ENCODE results near the gene CFAP61. TPM values are rescaled to one million over a fixed set of nuclear protein-coding genes. Genes with fewer than 3 reads are reported as not detected.

The CFAP61 gene
- total RNA-seq, 1 experiment from 2014 or later, result 0.28 TPM

DNA sequence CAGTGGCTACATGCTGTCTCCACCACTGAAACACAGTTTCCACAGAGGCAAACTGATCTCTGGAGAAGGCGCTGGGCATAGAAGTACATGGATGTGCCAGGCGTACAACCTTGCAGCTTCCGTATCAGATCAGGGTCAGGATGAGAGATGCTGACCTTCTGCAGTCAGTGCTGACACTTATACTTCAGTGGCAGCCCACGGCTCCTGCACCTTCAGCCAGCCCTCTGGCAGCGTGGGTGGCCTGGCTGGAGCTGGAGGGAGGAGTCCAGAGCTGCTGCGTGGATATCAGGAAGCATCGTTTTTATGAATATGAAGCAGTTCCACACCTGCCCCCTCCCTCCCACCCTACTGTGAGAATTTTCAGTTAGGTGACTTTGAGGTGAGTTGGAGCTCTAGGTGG, 149.3 kb downstream of the CFAP61 start:
- ChIA-PET POLR2A (no interaction called here), CTCF (no interaction called here)
- DNase-seq (ENCODE audit: low read depth, low spot score), result no peak
- no TSS peak for BruUV-seq (replicated peaks)
- no peak for TF ChIP-seq SIN3A (IDR thresholded peaks at IDR 0.05; ENCODE audit: borderline replicate concordance, insufficient read depth, low read depth, low read length)
- no peak for TF ChIP-seq TCF7L2 (IDR thresholded peaks at IDR 0.05; ENCODE audit: low read depth, low read length)
- TF ChIP-seq POLR2AphosphoS5 (IDR thresholded peaks at IDR 0.05; ENCODE audit: low read depth, low read length), result no peak
- TF ChIP-seq, protein P1, sequence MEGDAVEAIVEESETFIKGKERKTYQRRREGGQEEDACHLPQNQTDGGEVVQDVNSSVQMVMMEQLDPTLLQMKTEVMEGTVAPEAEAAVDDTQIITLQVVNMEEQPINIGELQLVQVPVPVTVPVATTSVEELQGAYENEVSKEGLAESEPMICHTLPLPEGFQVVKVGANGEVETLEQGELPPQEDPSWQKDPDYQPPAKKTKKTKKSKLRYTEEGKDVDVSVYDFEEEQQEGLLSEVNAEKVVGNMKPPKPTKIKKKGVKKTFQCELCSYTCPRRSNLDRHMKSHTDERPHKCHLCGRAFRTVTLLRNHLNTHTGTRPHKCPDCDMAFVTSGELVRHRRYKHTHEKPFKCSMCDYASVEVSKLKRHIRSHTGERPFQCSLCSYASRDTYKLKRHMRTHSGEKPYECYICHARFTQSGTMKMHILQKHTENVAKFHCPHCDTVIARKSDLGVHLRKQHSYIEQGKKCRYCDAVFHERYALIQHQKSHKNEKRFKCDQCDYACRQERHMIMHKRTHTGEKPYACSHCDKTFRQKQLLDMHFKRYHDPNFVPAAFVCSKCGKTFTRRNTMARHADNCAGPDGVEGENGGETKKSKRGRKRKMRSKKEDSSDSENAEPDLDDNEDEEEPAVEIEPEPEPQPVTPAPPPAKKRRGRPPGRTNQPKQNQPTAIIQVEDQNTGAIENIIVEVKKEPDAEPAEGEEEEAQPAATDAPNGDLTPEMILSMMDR (IDR thresholded peaks at IDR 0.05), result no peak
- TF ChIP-seq, protein P2, sequence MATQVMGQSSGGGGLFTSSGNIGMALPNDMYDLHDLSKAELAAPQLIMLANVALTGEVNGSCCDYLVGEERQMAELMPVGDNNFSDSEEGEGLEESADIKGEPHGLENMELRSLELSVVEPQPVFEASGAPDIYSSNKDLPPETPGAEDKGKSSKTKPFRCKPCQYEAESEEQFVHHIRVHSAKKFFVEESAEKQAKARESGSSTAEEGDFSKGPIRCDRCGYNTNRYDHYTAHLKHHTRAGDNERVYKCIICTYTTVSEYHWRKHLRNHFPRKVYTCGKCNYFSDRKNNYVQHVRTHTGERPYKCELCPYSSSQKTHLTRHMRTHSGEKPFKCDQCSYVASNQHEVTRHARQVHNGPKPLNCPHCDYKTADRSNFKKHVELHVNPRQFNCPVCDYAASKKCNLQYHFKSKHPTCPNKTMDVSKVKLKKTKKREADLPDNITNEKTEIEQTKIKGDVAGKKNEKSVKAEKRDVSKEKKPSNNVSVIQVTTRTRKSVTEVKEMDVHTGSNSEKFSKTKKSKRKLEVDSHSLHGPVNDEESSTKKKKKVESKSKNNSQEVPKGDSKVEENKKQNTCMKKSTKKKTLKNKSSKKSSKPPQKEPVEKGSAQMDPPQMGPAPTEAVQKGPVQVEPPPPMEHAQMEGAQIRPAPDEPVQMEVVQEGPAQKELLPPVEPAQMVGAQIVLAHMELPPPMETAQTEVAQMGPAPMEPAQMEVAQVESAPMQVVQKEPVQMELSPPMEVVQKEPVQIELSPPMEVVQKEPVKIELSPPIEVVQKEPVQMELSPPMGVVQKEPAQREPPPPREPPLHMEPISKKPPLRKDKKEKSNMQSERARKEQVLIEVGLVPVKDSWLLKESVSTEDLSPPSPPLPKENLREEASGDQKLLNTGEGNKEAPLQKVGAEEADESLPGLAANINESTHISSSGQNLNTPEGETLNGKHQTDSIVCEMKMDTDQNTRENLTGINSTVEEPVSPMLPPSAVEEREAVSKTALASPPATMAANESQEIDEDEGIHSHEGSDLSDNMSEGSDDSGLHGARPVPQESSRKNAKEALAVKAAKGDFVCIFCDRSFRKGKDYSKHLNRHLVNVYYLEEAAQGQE (IDR thresholded peaks at IDR 0.05; ENCODE audit: insufficient read depth in 1 of 2, low read depth in 2 of 2, low read length in 1 of 2), result no peak
- intact Hi-C loops (cut with micrococcal nuclease; ENCODE audit: unreplicated experiment), result no loop called here
- Histone ChIP-seq H3K27me3 (ENCODE audit: control insufficient read depth, insufficient read depth, low read length) (peaks cover 3% of the 10 kb centered on the region), H3K36me3 (ENCODE audit: control insufficient read depth, insufficient read depth, low read length) (no peaks in the 10 kb centered on the region), H3K9me3 (ENCODE audit: control insufficient read depth, insufficient read depth, low read depth, low read length) (no peaks in the 10 kb centered on the region), H3K27ac (ENCODE audit: low read length) (no peak overlapping the region), H3K4me3 (ENCODE audit: low read depth in 2 of 2, low read length in 2 of 2) (no peak overlapping the region), H3K4me1 (ENCODE audit: control insufficient read depth, insufficient read depth, low read length) (no peaks in the 10 kb centered on the region)
- in situ Hi-C loops (cut with HindIII; ENCODE audit: low pct_unique_long_range_greater_than_20kb, low sequenced_read_pairs), result no loop called here
- no peak for ATAC-seq

DNA sequence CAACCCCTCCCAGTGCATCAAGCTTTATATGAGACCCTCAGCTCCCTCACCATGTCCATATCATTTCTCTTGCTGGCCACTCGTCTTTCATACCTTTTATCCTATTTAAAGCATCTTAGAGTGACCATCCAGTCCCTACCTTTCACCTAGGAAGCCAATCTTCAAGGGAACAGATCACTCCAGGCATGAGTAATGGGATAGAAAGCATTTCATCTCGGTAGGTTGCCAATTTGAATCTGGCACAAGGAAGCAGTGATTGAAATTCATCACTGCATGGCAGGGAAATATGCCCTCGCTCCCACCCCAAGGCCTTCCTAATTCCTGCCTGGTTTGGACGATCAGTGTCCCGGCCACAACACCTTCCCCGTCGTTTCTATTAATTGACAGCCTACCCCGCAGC, 150.4 kb downstream of the CFAP61 start:
- no peak overlapping the region for H3K27ac ChIP-seq (ENCODE audit: low read length)
- no peak for TF ChIP-seq SIN3A (IDR thresholded peaks at IDR 0.05; ENCODE audit: borderline replicate concordance, insufficient read depth, low read depth, low read length)
- no peak for TF ChIP-seq TCF7L2 (IDR thresholded peaks at IDR 0.05; ENCODE audit: low read depth, low read length)
- TF ChIP-seq, protein P1 (IDR thresholded peaks at IDR 0.05), result no peak
- TF ChIP-seq, protein P2 (IDR thresholded peaks at IDR 0.05; ENCODE audit: insufficient read depth in 1 of 2, low read depth in 2 of 2, low read length in 1 of 2), result no peak
- TF ChIP-seq POLR2AphosphoS5 (IDR thresholded peaks at IDR 0.05; ENCODE audit: low read depth, low read length), result no peak
- no peaks in the 10 kb centered on the region for H3K36me3 ChIP-seq (ENCODE audit: control insufficient read depth, insufficient read depth, low read length)
- DNase-seq (ENCODE audit: low read depth, low spot score) (no peak), ATAC-seq (no peak)
- no TSS peak for BruUV-seq (replicated peaks)
- intact Hi-C loops (cut with micrococcal nuclease; ENCODE audit: unreplicated experiment) (no loop called here), in situ Hi-C loops (cut with HindIII; ENCODE audit: low pct_unique_long_range_greater_than_20kb, low sequenced_read_pairs) (no loop called here)
- H3K4me3 ChIP-seq (ENCODE audit: low read depth in 2 of 2, low read length in 2 of 2), result no peak overlapping the region
- ChIA-PET CTCF (no interaction called here), POLR2A (interaction anchor here (0.7 kb wide), 1 partner anchor 1464 kb away, joined by 13 read pairs; no protein-coding TSS in a partner anchor)
- no peaks in the 10 kb centered on the region for H3K9me3 ChIP-seq (ENCODE audit: control insufficient read depth, insufficient read depth, low read depth, low read length)
- peaks cover 3% of the 10 kb centered on the region for H3K27me3 ChIP-seq (ENCODE audit: control insufficient read depth, insufficient read depth, low read length)
- no peaks in the 10 kb centered on the region for H3K4me1 ChIP-seq (ENCODE audit: control insufficient read depth, insufficient read depth, low read length)
